GM12801 (cell line): ENCODE measurements around the gene B3GAT3.

Experiments
- TF ChIP-seq, protein P1 (sequence below): IDR thresholded peaks from one replicate; pipeline ENCODE4 v1.5.1; 2011; ENCODE audit warnings: control low read depth; ENCODE audit not compliant: insufficient read length; ENCODE audit errors: extremely low read depth

B3GAT3 gene

DNA sequence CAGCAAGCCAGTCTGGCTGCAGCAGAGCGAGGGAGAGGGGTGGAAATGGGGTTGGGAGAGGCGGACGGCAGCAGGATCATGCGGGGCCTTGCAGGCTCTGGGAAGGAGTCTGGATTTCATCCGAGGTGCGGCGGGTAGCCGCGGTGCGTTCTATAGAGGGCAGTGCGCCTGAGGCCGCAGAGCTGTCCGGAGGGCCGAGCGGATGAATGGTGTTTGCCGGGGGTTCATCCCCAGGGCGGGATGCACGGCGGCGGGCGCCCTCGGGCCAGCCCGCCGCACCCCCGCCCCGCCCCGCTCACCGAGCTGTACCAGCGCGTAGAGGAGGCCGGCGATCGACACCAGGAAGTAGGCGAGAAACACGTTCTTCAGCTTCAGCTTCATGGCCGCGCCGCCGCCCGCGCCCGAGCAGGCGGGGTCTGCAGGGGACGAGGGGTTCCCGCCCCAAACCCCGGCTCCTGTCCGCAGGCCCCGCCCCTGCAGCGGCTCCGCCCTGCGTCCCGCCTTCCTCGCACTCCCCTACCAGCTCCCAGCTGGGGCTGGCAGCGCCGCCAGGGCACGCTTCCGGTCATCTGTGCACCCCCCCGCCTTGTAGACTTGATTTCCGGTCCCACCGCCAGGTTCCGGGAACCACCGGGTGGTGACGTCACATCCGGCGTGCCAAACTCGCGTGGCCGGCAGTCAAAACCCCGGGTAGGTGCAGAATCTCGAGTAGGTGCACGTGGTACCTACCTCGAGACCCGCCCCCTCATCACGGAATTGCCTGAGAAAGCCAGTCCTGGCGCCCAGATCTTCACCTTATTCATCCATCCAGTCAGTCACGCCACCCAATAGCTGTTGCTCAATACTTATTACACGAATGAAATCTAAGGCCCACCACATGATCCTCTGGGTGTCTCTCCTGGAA is at the start of gene B3GAT3:
TSS of gene B3GAT3 (minus strand) at position 420 of the 904 bp plus-strand sequence. CDS start at position 381, 39 bp downstream.
- TF ChIP-seq, protein P1, sequence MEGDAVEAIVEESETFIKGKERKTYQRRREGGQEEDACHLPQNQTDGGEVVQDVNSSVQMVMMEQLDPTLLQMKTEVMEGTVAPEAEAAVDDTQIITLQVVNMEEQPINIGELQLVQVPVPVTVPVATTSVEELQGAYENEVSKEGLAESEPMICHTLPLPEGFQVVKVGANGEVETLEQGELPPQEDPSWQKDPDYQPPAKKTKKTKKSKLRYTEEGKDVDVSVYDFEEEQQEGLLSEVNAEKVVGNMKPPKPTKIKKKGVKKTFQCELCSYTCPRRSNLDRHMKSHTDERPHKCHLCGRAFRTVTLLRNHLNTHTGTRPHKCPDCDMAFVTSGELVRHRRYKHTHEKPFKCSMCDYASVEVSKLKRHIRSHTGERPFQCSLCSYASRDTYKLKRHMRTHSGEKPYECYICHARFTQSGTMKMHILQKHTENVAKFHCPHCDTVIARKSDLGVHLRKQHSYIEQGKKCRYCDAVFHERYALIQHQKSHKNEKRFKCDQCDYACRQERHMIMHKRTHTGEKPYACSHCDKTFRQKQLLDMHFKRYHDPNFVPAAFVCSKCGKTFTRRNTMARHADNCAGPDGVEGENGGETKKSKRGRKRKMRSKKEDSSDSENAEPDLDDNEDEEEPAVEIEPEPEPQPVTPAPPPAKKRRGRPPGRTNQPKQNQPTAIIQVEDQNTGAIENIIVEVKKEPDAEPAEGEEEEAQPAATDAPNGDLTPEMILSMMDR, result no peak

GRCh38 chr11:62671236-62671607 is 49.4 kb upstream of the B3GAT3 start:
- TF ChIP-seq, protein P1, result no peak

- TF ChIP-seq, protein P1, result no peak
These were observed 47.8 kb upstream of the B3GAT3 start for GRCh38 chr11:62669420-62670161.

DNA sequence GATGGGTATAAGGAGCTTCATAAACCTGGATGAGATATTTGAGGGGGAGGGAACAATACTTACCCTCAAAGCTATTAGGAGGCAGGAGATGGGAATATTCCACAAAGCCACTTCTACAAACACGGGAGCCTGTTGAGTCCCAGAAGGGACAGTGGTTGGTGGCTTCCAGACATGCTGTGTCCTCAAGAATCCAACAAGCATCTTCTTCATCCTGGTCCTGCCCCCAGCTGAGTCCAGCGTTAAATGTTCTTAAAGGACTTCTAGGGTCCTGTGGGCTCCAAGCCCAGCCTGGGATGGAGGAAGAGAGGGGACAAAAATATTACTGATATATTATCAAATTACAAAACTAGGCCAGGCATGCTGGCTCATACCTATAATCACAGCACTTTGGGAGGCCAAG is 45.7 kb upstream of the B3GAT3 start:
- TF ChIP-seq, protein P1, result no peak

- TF ChIP-seq, protein P1, result no peak
These were observed 44.6 kb upstream of the B3GAT3 start for GRCh38 chr11:62666259-62666926.

DNA sequence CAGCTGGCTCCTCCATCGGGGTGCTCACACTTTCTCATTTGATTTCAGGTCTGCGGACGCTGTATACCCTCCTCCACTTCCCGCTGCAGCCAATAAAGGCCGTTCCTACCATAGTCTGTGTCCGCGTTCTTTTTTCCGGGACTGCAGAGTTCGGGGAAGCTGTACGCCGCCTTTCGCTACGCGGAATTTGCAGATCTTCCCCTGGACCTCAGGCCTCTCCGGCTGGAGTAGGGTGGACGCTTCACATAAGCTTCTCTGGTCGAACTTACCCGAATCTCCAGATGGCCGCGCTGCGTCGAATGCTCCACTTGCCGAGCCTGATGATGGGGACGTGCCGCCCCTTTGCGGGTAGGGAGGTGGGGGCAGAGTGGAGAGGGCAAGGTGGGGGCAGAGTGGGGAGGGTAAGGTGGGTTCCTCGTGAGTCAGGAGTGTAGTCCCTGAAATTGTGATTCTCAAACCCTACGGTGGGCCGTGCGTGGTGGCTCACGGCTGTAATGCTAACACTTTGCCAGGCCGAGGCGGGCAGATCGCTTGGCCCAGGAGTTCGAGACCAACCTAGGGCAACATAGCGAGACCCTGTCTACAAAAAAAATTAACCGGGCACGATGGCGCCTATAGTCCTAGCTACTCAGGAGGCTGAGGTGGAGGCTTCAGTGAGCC is 43.9 kb upstream of the B3GAT3 start:
- TF ChIP-seq, protein P1, result no peak

- TF ChIP-seq, protein P1, result no peak
These were observed 43.4 kb upstream of the B3GAT3 start, which contains the start of the genes C11orf98 and CSKMT for GRCh38 chr11:62665075-62665598. Gene C11orf98 (minus strand): TSS chr11:62665210. CDS start chr11:62665169, 41 bp downstream. Gene CSKMT (plus strand): TSS chr11:62665312. CDS start chr11:62665880, 568 bp downstream.
